Measurements from ENCODE around the gene LMF1. TPM values are rescaled to one million over a fixed set of nuclear protein-coding genes. Genes with fewer than 3 reads are reported as not detected.

Gene LMF1
- total and polyA plus RNA-seq, 2 of the 13 experiments (the other 11 are each of a cell fraction or from before 2014, with no cell fraction given) = 6.8 to 8.5 TPM

DNA sequence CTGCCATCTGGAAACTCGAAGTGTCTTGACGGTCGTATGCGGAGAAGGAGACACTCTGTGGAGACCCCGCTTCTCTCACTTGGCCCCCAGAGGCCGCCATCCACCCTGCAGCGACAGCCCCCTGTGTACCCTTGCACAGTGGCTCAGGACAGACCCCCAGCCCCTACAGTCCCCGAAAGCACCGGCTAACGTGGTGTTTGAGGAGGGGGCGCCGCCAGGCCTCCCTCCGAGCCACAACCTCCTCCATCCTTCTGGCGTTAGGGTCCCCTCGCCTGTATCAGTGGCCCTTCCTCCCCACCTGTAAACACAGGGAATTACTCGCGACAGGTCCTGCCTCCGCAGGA lies 73.6 kb downstream of the LMF1 start:
- Histone ChIP-seq H3K9me3 (ENCODE audit: low read length) (no peaks in the 10 kb centered on the region), H3K36me3 (replicated peaks in 1 of 2; ENCODE audit: control insufficient read depth in 1 of 2, insufficient read depth in 2 of 2, low read length in 2 of 2) (no peaks in the 10 kb centered on the region), H3K4me1 (ENCODE audit: insufficient read depth, low read length) (no peaks in the 10 kb centered on the region), H3K4me3 (replicated peaks in 1 of 3; ENCODE audit: insufficient read depth in 1 of 3, low read depth in 2 of 3, low read length in 3 of 3) (no peak overlapping the region), H3K79me2 (ENCODE audit: insufficient read depth, low read length) (no peaks in the 10 kb centered on the region), H3K9ac (ENCODE audit: insufficient read depth, low read depth, low read length) (no peak overlapping the region), H3K27me3 (ENCODE audit: control insufficient read depth in 1 of 2, insufficient read depth in 2 of 2, low read length in 2 of 2) (no peaks in the 10 kb centered on the region; a peak in 1 of 5 replicates), H4K20me1 (ENCODE audit: insufficient read depth, low read length) (0 out of 2 replicates have a peak, but pooled peaks cover 2% of the 10 kb centered on the region), H3K4me2 (ENCODE audit: low read depth, low read length) (no peak overlapping the region), H2AFZ (ENCODE audit: low read length) (no peak overlapping the region), H3K27ac (ENCODE audit: extremely low read length, insufficient read depth, low read length) (no peak overlapping the region)
- DNase-seq (ENCODE audit: low spot score) (no peak), ATAC-seq (no peak), FAIRE-seq (no peak)
- no TSS peak for BruUV-seq (replicated peaks)
- intact Hi-C loops (cut with micrococcal nuclease; ENCODE audit: unreplicated experiment) (no loop called here), in situ Hi-C loops (cut with HindIII; ENCODE audit: extremely low pct_ligation_motif_present, low pct_unique_long_range_greater_than_20kb) (loop anchor here (10.0 kb wide), 1 partner anchor 62 kb away; no protein-coding TSS in a partner anchor)
- WGBS (ENCODE audit: low lambda C conversion rate) = 62% methylated on average over 4 of the region's 18 CpGs
- POLR2A ChIA-PET = no interaction called here
- TF ChIP-seq ZNF205 (CRISPR knock-in tag; IDR thresholded peaks at IDR 0.05) (no peak), CBFB (CRISPR knock-in tag; IDR thresholded peaks at IDR 0.05) (no peak), KDM4B (CRISPR knock-in tag; IDR thresholded peaks at IDR 0.05) (no peak), HOXA7 (CRISPR knock-in tag; IDR thresholded peaks at IDR 0.05) (no peak)
- CTCF ChIA-PET (ENCODE audit: low intra/inter-chr PET ratio, low total read pairs) = no interaction called here

DNA sequence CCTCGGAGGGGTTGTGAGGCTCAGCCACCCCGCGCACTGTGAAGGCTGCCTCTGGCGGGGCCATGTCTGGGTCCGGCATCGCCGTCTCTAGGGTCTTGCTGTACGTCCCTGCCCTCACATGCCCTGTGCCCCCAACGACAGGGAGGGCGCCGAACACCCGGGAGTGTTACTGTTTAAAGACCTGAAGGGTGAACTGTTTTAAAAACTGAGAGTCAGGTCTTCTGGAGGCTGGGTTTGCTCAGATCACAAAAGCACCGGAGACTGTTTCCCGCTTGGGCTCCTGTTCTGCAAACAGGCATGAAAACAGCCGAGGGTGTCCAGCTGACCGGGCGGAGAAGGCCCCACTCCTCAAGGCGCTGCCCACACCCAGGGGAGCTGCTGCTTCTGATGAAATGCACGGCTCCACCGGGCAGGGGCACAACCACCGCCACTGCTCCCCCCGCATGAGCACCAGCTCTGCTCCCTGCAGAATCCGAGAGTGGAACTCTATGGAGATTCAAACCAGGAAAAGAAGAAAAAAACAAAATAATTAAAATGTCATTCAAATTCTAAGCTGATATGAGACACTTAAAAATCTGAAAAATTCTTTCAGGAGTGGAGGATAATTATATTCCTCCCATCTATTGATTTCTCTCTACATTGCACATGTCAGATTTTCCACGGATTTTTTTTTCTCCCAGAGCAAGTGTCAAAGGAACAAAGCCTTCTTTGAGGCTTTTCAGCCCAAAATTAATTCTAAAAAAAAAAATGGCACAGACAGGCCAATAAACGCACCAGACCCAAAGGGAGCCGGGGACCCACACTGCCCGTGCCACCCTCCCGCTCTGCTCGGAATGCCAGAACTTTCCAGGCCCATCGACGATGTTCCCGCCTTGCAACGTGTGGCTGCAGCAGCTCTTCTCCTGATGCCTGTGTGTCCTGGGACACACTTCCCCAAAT lies 74.3 kb downstream of the LMF1 start:
- no peak for DNase-seq (ENCODE audit: low spot score)
- POLR2A ChIA-PET = no interaction called here
- Histone ChIP-seq H3K4me2 (ENCODE audit: low read depth, low read length) (no peak overlapping the region), H4K20me1 (ENCODE audit: insufficient read depth, low read length) (0 out of 2 replicates have a peak, but pooled peaks cover 2% of the 10 kb centered on the region), H3K9ac (ENCODE audit: insufficient read depth, low read depth, low read length) (no peak overlapping the region), H3K4me1 (ENCODE audit: insufficient read depth, low read length) (no peaks in the 10 kb centered on the region), H3K27ac (ENCODE audit: extremely low read length, insufficient read depth, low read length) (no peak overlapping the region), H3K4me3 (replicated peaks in 1 of 3; ENCODE audit: insufficient read depth in 1 of 3, low read depth in 2 of 3, low read length in 3 of 3) (no peak overlapping the region), H3K9me3 (ENCODE audit: low read length) (no peaks in the 10 kb centered on the region), H3K79me2 (ENCODE audit: insufficient read depth, low read length) (no peaks in the 10 kb centered on the region), H2AFZ (ENCODE audit: low read length) (no peak overlapping the region), H3K27me3 (ENCODE audit: control insufficient read depth in 1 of 2, insufficient read depth in 2 of 2, low read length in 2 of 2) (no peaks in the 10 kb centered on the region; a peak in 1 of 5 replicates), H3K36me3 (replicated peaks in 1 of 2; ENCODE audit: control insufficient read depth in 1 of 2, insufficient read depth in 2 of 2, low read length in 2 of 2) (no peaks in the 10 kb centered on the region)
- no TSS peak for BruUV-seq (replicated peaks)
- in situ Hi-C loops (cut with HindIII; ENCODE audit: extremely low pct_ligation_motif_present, low pct_unique_long_range_greater_than_20kb) (loop anchor here (10.0 kb wide), 1 partner anchor 62 kb away; no protein-coding TSS in a partner anchor), intact Hi-C loops (cut with micrococcal nuclease; ENCODE audit: unreplicated experiment) (no loop called here)
- no peak for ATAC-seq
- 72% methylated on average over 26 of the region's 33 CpGs for WGBS (ENCODE audit: low lambda C conversion rate)
- CTCF ChIA-PET (ENCODE audit: low intra/inter-chr PET ratio, low total read pairs) = no interaction called here
- no peak for FAIRE-seq
- TF ChIP-seq ZNF362 (CRISPR knock-in tag; IDR thresholded peaks at IDR 0.05; ENCODE audit: borderline replicate concordance) = no peak
- TF ChIP-seq ZNF615 (CRISPR knock-in tag; IDR thresholded peaks at IDR 0.05; ENCODE audit: borderline replicate concordance) = no peak
- TF ChIP-seq, protein P1, sequence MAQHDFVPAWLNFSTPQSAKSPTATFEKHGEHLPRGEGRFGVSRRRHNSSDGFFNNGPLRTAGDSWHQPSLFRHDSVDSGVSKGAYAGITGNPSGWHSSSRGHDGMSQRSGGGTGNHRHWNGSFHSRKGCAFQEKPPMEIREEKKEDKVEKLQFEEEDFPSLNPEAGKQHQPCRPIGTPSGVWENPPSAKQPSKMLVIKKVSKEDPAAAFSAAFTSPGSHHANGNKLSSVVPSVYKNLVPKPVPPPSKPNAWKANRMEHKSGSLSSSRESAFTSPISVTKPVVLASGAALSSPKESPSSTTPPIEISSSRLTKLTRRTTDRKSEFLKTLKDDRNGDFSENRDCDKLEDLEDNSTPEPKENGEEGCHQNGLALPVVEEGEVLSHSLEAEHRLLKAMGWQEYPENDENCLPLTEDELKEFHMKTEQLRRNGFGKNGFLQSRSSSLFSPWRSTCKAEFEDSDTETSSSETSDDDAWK (CRISPR knock-in tag; IDR thresholded peaks at IDR 0.05) = no peak
- TF ChIP-seq KMT2A (CRISPR knock-in tag; IDR thresholded peaks at IDR 0.05) = no peak
- no peak for TF ChIP-seq MNT (IDR thresholded peaks at IDR 0.05)
- no peak for TF ChIP-seq KDM3A (CRISPR knock-in tag; IDR thresholded peaks at IDR 0.05; ENCODE audit: low read depth)
- no peak for TF ChIP-seq ZNF660 (CRISPR knock-in tag; IDR thresholded peaks at IDR 0.05; ENCODE audit: borderline replicate concordance, low read depth)
- TF ChIP-seq MTERF4 (CRISPR knock-in tag; IDR thresholded peaks at IDR 0.05) = no peak
- no peak for TF ChIP-seq ZNF282 (IDR thresholded peaks at IDR 0.05; ENCODE audit: partially characterized antibody)

All from HepG2 (cell line).